CD14-positive monocyte (primary cell): ENCODE results near the gene GLUD2. TPM values are rescaled to one million over a fixed set of nuclear protein-coding genes. Genes with fewer than 3 reads are reported as not detected.

Experiments used
- DNase-seq, 3 donors: peaks; one replicate each; pipeline ENCODE4 v3.0.0-alpha.2; 2011 to 2022
- H2AFZ ChIP-seq: 2 replicates; pipeline ENCODE4 v1.6.0; 2012; ENCODE audit warnings: mild to moderate bottlenecking, low read depth, low read length, inconsistent platforms; ENCODE audit not compliant: insufficient read depth, poor library complexity, severe bottlenecking
- H3K27ac ChIP-seq, 2 donors: 1 replicate in 1 of 2; 2 replicates in 1 of 2; pipeline ENCODE4 v1.5.1; 2012 to 2013; ENCODE audit warnings: low read length in 2 of 2, control low read depth in 1 of 2, inconsistent platforms in 1 of 2, low read depth in 1 of 2, mild to moderate bottlenecking in 1 of 2
- H3K27me3 ChIP-seq, 2 donors: one replicate each; pipeline versions ENCODE4 v1.6.0 to v1.6.1; 2011 to 2013; ENCODE audit warnings: low read length in 2 of 2; ENCODE audit not compliant: control insufficient read depth in 2 of 2, insufficient read depth in 2 of 2
- H3K36me3 ChIP-seq, 2 donors: replicated peaks in 1 of 2; 1 replicate in 1 of 2; 2 replicates in 1 of 2; pipeline versions ENCODE4 v1.5.1 to v1.6.1; 2012 to 2013; ENCODE audit warnings: low read length in 2 of 2, control low read depth in 1 of 2, inconsistent platforms in 1 of 2, mild to moderate bottlenecking in 1 of 2; ENCODE audit not compliant: insufficient read depth in 2 of 2, control insufficient read depth in 1 of 2
- H3K4me1 ChIP-seq, 2 donors: 1 replicate in 1 of 2; 2 replicates in 1 of 2; pipeline versions ENCODE4 v1.5.1 to v1.6.1; 2012 to 2013; ENCODE audit warnings: low read length in 2 of 2, control low read depth in 1 of 2, inconsistent platforms in 1 of 2, mild to moderate bottlenecking in 1 of 2, moderate library complexity in 1 of 2; ENCODE audit not compliant: insufficient read depth in 2 of 2, control insufficient read depth in 1 of 2
- H3K4me2 ChIP-seq: replicated peaks from 2 replicates; pipeline ENCODE3; 2012; ENCODE audit warnings: low read length, moderate library complexity, mild to moderate bottlenecking; ENCODE audit not compliant: poor library complexity, severe bottlenecking; ENCODE audit errors: extremely low read depth
- H3K4me3 ChIP-seq, 3 experiments: fragments of 200-600 bp in 1 of 3; sonication (generic) in 1 of 3; replicated peaks in 1 of 3; 1 replicate in 2 of 3; 2 replicates in 1 of 3; pipeline ENCODE4 v1.5.1; 2011 to 2013; ENCODE audit warnings: low read length in 3 of 3, mild to moderate bottlenecking in 3 of 3, control low read depth in 2 of 3, low read depth in 2 of 3, inconsistent platforms in 1 of 3, moderate library complexity in 1 of 3
- H3K79me2 ChIP-seq: 2 replicates; pipeline ENCODE4 v1.6.0; 2012; ENCODE audit warnings: mild to moderate bottlenecking, control low read depth, inconsistent platforms, low read length, moderate library complexity; ENCODE audit not compliant: insufficient read depth
- H3K9ac ChIP-seq: 2 replicates; pipeline ENCODE4 v1.6.0; 2017; ENCODE audit warnings: low read length, mild to moderate bottlenecking; ENCODE audit not compliant: insufficient read depth, poor library complexity, severe bottlenecking
- H3K9me3 ChIP-seq, 2 donors: replicated peaks in 1 of 2; 1 replicate in 1 of 2; 2 replicates in 1 of 2; pipeline versions ENCODE4 v1.5.1 to v1.6.1; 2012 to 2013; ENCODE audit warnings: low read length in 2 of 2, control low read depth in 1 of 2; ENCODE audit not compliant: control insufficient read depth in 1 of 2, insufficient read depth in 1 of 2
- H4K20me1 ChIP-seq: 2 replicates; pipeline ENCODE4 v1.6.0; 2012; ENCODE audit warnings: mild to moderate bottlenecking, low read length, control low read depth, moderate library complexity; ENCODE audit not compliant: insufficient read depth
- H3K27ac Mint-ChIP-seq, 7 donors: one replicate each; pipeline ENCODE4 v1.8.0; 2020; ENCODE audit warnings: mild to moderate bottlenecking in 7 of 7, mixed read lengths in 7 of 7, moderate library complexity in 6 of 7, inconsistent platforms in 2 of 7
- H3K27me3 Mint-ChIP-seq, 3 donors: one replicate each; pipeline ENCODE4 v1.8.0; 2021 to 2022; ENCODE audit warnings: low read depth in 3 of 3, mild to moderate bottlenecking in 3 of 3, mixed read lengths in 3 of 3, moderate library complexity in 3 of 3, inconsistent platforms in 1 of 3
- H3K36me3 Mint-ChIP-seq, 2 donors: one replicate each; pipeline ENCODE4 v1.8.0; 2020; ENCODE audit warnings: mixed read lengths in 2 of 2, inconsistent platforms in 1 of 2, mild to moderate bottlenecking in 1 of 2
- H3K4me1 Mint-ChIP-seq: one replicate; pipeline ENCODE4 v1.8.0; 2020; ENCODE audit warnings: mild to moderate bottlenecking, mixed read lengths
- H3K4me3 Mint-ChIP-seq, 2 donors: one replicate each; pipeline ENCODE4 v1.8.0; 2020; ENCODE audit warnings: mild to moderate bottlenecking in 2 of 2, mixed read lengths in 2 of 2, moderate library complexity in 1 of 2
- H3K9me3 Mint-ChIP-seq, 7 donors: one replicate each; pipeline ENCODE4 v1.8.0; 2020 to 2022; ENCODE audit warnings: mixed read lengths in 7 of 7, mild to moderate bottlenecking in 6 of 7, moderate library complexity in 6 of 7, inconsistent platforms in 2 of 7
- CTCF ChIP-seq: fragments of 200-600 bp; IDR thresholded peaks from one replicate; pipeline ENCODE4 v1.8.0; 2022; ENCODE audit warnings: antibody characterized with exemption, mild to moderate bottlenecking
- WGBS: methylation state at CpG from one replicate; pipeline ENCODE4 v1.1.5; 2013; ENCODE audit warnings: missing lambda C conversion rate; ENCODE audit not compliant: insufficient coverage; 5-methylcytosine and 5-hydroxymethylcytosine counted together
- intact Hi-C, 2 donors: fragments of 100-400 bp; cut with micrococcal nuclease; formaldehyde crosslinking; loops; one replicate each; pipeline versions ENCODE4 v1.15.0 to v1.15.1; 2023
- polyA plus RNA-seq, 3 donors: library from polyadenylated mRNA; depleted of rRNA in 1 of 3; unstranded in 2 of 3; stranded (reverse) in 1 of 3; fragments of 300-500 nt in 2 of 3; fragments of >200 nt in 1 of 3; fragmentation: Illumina TruSeq in 2 of 3; gene quantifications; 1 replicate in 2 of 3; 2 replicates in 1 of 3; pipeline ENCODE4 v1.2.3, GENCODE V29; 2012 to 2021

GLUD2 gene
- polyA plus RNA-seq, 3 donors: 0.44 to 0.55 (median 0.47) TPM

GRCh38 chrX:121084903-121085611, 37.6 kb downstream of the GLUD2 start:
- no peak overlapping the region for H3K4me3 ChIP-seq
- H3K9ac ChIP-seq: no peak overlapping the region
- no peak overlapping the region for H3K4me2 ChIP-seq
- no peak for TF ChIP-seq CTCF
- no peak overlapping the region for H3K27ac ChIP-seq
- H3K27me3 ChIP-seq: no peaks in the 10 kb centered on the region
- Mint-ChIP-seq H3K27ac (no peak overlapping the region), H3K27me3 (no peaks in the 10 kb centered on the region), H3K4me3 (no peak overlapping the region), H3K36me3 (no peaks in the 10 kb centered on the region), H3K9me3 (peaks cover 0 to 5% (median 2%) of the 10 kb centered on the region in 7 donors), H3K4me1 (no peaks in the 10 kb centered on the region)
- H4K20me1 ChIP-seq: no peaks in the 10 kb centered on the region
- DNase-seq: no peak
- no peaks in the 10 kb centered on the region for H3K4me1 ChIP-seq
- WGBS: 100% methylated on average over 1 of the region's 3 CpGs
- no peaks in the 10 kb centered on the region for H3K79me2 ChIP-seq
- H3K36me3 ChIP-seq: no peaks in the 10 kb centered on the region
- intact Hi-C loops: no loop called here
- no peaks in the 10 kb centered on the region for H3K9me3 ChIP-seq
- no peak overlapping the region for H2AFZ ChIP-seq

- Histone ChIP-seq H2AFZ (no peak overlapping the region), H3K4me3 (no peak overlapping the region), H3K9me3 (no peaks in the 10 kb centered on the region), H4K20me1 (no peaks in the 10 kb centered on the region), H3K27me3 (no peaks in the 10 kb centered on the region), H3K4me1 (no peaks in the 10 kb centered on the region), H3K9ac (no peak overlapping the region), H3K79me2 (no peaks in the 10 kb centered on the region), H3K27ac (no peak overlapping the region), H3K36me3 (no peaks in the 10 kb centered on the region), H3K4me2 (no peak overlapping the region)
- no peak for TF ChIP-seq CTCF
- WGBS: no CpG with 5 or more reads among the region's 2 CpGs
- intact Hi-C loops: no loop called here
- Mint-ChIP-seq H3K4me3 (no peak overlapping the region), H3K27ac (no peak overlapping the region), H3K4me1 (no peaks in the 10 kb centered on the region), H3K9me3 (peaks cover 0 to 5% (median 2%) of the 10 kb centered on the region in 7 donors), H3K36me3 (no peaks in the 10 kb centered on the region), H3K27me3 (no peaks in the 10 kb centered on the region)
- DNase-seq: no peak
Measured at GRCh38 chrX:121085612-121086010, 38.2 kb downstream of the GLUD2 start.
